Activated effector memory CD4-positive, alpha-beta T cell treated with anti-CD3 and anti-CD28 coated beads, Interleukin-2, amount 50 U/mL, for 16 hours (primary cell): ENCODE measurements around the gene SPEF1.

ENCODE experiments used
- DNase-seq: peaks from one replicate; pipeline ENCODE4 v3.0.0-alpha.2; 2020

The SPEF1 gene

DNA sequence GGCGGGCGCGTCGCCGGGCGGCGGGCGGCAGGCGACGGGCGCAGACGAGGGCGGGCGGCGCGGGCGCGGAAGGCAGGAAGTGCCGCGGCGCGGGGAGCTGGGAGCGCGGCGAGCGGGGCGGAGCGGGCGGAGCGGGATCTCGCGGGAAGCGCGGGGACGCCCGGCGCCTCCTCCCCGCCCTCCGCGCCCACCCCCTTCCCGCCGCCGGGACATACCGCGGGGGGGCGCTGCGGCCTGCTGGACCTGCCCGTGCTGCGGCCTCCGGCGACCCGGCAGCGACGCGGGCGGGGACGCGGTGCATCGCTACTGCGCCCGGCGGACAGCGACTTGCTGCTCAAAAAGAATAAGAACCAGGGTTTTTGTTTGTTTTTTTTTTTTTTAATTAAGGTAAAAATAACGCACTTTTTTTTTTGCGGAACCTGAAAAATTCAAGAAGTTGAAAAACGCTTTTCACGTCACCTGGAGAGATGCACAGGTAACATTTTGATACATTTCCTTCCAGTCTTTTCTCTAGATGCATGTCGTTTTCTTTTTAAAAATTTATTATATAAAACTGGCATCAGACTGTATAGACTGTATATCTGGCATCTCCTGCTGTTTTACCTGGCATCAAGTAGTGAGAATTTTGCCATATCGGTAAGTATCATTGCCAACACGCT, 5.5 kb upstream of the SPEF1 start, which contains the start of gene CENPB:
TSS of gene CENPB (minus strand) at position 76 of the 659 bp plus-strand sequence. CDS start 257 bp downstream, outside the sequence.
- DNase-seq = peak; percentile 97

- DNase-seq = peak; percentile 77
Measured at GRCh38 chr20:3786126-3786484, 4.9 kb upstream of the SPEF1 start.

GRCh38 chr20:3785240-3786125, 4.2 kb upstream of the SPEF1 start:
- DNase-seq = no peak

GRCh38 chr20:3784863-3785239, 3.6 kb upstream of the SPEF1 start:
- no peak for DNase-seq

- no peak for DNase-seq
Measured at GRCh38 chr20:3784216-3784853, 3.1 kb upstream of the SPEF1 start.

- DNase-seq = no peak
Measured at GRCh38 chr20:3783511-3784195, 2.4 kb upstream of the SPEF1 start.

- DNase-seq = no peak
Measured at GRCh38 chr20:3783068-3783489, 1.8 kb upstream of the SPEF1 start.

DNA sequence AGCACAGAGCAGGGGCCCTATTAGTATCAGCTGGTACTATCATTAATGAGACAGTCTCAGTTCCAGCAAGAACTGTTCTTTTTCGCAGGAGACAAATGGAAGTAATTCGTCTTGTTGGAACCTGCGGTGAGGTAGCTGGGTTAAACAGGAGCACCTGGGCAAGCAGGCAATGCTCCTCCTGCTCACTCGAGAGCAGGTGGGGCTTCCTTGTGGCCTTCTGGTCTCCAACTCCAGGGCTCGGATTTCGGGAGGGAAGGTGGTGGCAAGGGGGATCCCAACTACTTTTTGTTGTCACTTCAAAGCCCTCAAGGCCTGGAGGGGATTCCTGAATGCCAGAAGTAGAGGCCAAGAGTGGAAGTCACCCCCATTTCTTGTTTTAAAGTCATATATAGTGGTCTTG, 1.3 kb upstream of the SPEF1 start:
- no peak for DNase-seq

DNA sequence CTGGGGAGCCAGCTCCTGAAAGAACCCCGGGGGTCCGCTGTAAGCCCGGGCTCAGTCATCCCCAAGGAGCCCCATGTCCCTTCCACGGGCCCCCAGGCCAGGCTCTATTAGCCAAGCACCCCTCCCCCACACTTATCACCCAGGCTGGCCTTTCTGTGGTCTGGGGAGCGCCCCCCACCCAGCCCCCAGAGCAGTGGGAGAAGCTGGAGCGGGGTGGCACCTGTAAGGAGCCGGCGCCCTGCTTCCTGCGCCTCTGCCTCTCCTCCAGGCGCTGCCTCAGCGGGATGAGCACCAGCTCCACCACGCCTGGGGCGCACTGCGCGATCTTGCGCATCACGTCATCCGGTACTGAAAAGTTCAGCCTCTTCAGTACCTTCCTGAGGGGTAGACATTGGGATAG, 2.3 kb downstream of the SPEF1 start:
- no peak for DNase-seq

DNA sequence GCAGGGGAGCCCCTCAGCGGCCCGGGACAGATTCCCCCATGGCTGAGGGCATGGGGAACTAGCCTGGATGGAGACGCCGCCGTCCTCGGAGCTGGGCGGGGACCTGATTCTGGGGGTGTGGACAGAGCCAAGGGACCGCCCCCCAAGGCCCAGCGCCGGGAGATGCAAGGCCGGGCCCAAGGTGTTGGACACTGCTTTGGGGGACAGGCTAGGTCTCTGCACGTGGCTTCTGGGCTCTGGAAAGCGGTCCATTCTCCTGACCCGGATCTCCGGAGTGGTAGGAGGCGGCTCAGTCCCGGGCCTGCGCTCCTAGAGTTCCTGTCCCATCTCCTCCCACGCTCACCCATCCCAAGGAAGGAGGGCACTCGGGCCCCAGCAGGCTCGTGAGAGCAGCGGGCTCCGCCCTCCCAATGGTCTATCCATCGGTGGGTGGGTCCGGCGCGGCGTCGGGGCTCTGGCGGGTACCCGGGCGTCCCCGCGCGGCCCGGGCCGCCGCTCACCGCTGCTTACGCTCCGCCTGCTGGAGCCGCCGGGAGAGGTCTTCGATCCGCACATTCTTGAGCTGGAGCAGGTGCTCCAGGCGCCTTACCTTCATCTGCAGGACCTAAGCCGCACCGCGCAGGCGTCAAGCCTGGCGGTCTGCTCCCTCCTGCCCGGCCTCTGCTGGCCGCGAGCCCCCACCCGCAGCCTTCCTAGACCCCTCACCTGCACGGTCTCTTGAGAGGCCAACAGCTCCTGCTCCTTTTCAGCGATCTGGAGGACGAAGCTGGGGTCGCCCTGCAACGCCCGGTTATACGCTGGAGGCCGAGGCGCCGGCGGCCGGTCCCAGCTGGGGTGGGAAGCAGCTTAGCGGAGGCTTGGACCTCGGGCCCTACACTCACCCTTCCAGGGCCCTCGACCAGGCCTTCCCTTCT, 3.3 kb downstream of the SPEF1 start:
- DNase-seq = peak; percentile 82

DNA sequence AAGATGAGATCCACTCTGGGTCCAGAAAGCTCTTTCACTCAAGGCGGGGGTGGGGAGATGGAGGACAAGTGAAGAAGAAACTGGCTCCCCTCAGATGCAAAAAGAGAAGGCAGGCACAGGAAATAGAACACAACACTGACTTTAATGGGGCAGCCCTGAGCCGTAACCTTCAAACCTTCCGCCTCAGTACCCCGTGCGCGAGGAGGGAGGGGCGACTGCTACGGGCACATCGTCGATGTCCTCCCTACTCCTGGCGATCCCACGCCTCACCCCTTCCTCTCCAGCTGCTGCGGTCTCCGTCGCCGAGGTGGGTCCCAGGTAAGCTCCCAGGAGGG, 3.9 kb downstream of the SPEF1 start:
- DNase-seq = no peak

- DNase-seq = no peak
Measured at GRCh38 chr20:3775457-3776108, 5.7 kb downstream of the SPEF1 start.

- DNase-seq = no peak
Measured at GRCh38 chr20:3771552-3772058, 9.6 kb downstream of the SPEF1 start.

- peak; percentile 94 for DNase-seq
Measured at GRCh38 chr20:3768342-3769130, 12.7 kb downstream of the SPEF1 start.

GRCh38 chr20:3767427-3768341, 13.6 kb downstream of the SPEF1 start, which contains the start of gene ADISSP:
Gene ADISSP (minus strand): TSS chr20:3767753. CDS start chr20:3760100, 7,653 bp downstream.
- peak; percentile 99 for DNase-seq

GRCh38 chr20:3767110-3767426, 14.2 kb downstream of the SPEF1 start:
- peak; percentile 65 for DNase-seq

DNA sequence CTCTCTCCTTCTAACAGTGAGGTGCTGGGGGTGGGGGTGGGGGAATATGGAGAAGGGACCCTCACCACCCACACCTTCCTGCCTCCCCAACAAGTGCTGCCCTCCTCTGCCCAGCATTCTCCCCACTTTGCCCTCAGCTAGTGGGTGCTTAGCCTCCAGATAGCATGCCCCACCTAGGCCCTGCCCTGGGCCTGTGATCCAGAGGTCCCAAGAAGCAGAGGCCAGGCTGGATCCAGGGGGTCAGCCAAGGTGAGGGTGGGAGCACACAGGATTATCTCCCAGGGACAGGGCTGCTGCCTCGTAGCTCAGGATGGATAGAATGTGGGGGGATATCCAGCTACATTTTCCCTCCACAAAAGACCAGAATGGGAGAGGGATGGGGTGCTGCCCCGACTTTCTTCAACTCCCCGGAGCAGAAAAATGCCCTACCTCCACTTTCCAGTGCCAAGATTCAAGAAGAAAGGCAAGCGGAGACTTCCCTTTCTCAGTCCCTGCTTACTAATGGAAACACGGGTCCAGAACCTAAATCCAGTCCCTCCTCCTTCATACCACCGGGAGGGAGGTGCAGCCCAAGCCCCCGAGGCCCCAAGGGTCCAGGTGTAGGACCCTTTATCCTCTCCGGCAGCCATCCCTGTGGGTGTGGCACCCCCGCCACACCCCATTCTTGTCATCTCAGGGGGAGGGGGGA, 14.7 kb downstream of the SPEF1 start:
- no peak for DNase-seq

DNA sequence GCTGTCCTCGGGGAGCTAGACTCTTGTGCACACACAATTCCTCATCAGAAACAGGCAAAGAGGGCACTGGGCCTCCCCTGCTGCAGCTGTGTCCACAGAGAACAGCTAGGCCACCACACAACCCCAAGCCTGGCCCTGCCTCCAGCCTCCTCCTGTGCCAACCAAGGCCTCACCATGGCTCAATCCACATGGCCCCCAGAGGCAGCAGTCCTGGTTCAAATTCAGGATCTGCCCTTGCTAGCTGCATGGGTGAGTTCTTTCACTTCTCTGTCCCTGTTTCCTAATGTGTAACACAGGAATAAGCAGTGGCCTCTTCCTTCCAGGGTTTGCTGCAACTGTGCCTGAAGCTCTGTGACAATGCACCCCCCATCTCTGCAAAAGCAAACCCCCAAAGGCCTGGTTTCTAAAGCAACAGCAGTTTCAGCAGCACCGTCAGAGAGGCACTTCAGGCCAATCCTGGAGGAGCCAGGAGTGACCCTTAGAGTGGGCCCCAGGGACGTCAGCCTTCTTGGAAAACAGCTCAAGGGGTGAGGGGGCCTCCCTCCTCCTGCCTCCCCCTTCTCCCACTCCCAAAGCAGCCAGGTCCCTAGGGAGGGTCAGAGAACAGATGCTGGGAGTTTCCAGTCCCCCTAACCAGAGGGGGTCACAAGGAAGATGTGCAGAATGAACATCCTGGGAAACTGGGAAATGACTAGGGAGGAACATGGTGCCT, 15.9 kb downstream of the SPEF1 start:
- no peak for DNase-seq
